B cell (primary cell): ENCODE measurements around the gene AATK.

Source experiments
- CTCF ChIP-seq: fragments of 200-600 bp; IDR thresholded peaks from one replicate; pipeline ENCODE4 v1.8.0; 2022; ENCODE audit warnings: antibody characterized with exemption, mild to moderate bottlenecking
- EZH2 ChIP-seq: IDR thresholded peaks from 2 replicates; pipeline ENCODE4 v1.6.1; 2012; ENCODE audit warnings: borderline replicate concordance, low read depth, mild to moderate bottlenecking, moderate library complexity, low read length; ENCODE audit not compliant: insufficient read depth, poor library complexity, severe bottlenecking

- TF ChIP-seq CTCF (no peak), EZH2 (no peak)
These were observed 27.6 kb upstream of the AATK start for GRCh38 chr17:81193470-81194224.
